Measurements from ENCODE around the gene SKAP2.

Gene SKAP2

DNA sequence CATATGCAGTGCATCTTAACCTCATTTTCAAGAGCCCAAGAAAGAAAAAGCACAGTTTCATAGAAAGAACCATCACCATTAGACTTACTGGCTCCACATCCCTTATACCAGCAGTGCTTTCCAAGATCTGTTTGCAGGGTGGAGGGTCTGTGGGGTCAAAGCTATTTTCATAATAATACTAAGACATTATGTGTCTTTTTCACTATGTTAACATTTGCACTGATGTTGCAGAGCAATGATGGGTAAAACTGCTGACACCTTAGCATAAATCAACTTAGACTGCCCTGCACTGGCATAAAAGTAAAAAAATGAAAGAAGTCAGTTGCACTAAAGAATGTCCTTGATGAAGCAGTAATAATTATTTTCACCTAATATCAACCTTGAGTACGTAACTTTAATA, 166.2 kb downstream of the SKAP2 start:
- no peak for DNase-seq (ENCODE audit: low read depth in 2 of 2, low spot score in 1 of 2)

DNA sequence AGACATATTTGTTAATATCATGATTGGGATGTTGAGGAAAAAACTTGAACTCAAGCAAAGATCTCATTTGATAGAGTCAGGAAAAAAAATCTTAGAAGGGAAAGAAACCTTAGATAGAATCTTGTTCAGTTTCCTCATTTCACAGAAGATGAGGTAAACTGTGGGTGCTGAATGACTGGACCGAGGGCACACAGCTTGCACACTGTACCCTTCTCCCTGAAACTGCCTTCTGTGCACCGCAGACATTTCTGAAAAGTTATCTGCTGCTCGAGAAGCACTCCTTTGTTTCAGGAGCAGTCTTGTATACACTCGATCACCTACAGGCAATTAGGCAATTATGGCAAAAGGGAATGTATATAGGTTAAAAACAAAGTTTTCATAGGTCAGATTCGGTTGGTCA, 167.4 kb downstream of the SKAP2 start:
- DNase-seq (ENCODE audit: low read depth in 2 of 2, low spot score in 1 of 2), result no peak

DNA sequence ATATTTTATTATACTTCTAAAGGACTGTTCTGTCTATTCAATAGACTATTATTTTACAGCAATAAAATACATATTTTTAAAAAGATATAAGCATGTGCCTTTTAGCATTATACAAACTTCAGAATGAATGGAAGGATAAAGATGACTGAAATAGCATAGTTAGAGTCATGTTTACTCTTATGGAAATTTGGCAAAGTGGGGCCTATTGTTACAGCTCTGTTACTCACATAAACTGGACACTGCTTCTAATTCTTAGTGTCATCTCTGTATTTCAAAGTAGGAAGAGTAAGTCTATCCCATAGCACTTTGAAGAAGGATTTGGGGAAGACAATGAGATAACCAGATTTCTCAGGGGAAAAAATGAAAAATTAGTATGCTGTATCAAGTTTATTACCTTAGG, 168.2 kb downstream of the SKAP2 start:
- no peak for DNase-seq (ENCODE audit: low read depth in 2 of 2, low spot score in 1 of 2)

DNA sequence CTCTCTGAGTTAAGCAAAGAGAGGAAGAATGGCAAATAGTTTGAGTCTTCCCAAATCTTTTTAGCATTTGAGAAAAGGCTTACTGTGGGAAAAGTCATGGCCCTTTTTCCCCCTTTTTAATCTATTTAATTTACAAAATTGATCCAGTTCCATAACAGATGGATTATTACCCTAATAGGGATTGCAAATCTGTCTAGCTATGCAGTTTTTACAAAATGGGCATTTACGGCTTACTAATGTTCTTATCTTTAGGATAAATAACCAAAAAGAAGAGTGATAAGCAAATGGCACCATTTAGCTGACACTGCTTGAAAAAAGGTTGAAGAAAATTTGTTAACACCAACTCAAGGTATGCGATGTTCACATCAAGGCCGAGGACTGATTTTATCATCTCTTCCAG, 169.7 kb downstream of the SKAP2 start:
- no peak for DNase-seq (ENCODE audit: low read depth in 2 of 2, low spot score in 1 of 2)

DNA sequence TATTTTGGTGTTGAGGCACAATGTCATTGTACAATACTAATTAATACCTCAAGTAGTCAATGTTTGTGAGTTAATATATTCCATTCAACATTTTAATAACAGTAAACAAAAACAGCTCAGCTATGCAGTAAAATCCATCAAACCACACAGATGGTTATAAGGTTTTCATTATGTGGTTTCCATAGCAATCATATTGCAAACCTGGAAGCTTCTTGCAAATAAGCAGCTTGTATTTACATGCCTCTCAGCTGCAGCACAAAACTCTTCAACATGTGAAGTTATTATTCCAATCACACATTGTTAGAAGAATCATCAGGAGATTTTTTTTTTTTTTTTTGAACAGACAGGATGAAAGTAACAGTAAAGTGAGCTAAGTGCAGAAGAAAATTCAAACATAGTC, 170.2 kb downstream of the SKAP2 start:
- DNase-seq (ENCODE audit: low read depth in 2 of 2, low spot score in 1 of 2), result no peak

DNA sequence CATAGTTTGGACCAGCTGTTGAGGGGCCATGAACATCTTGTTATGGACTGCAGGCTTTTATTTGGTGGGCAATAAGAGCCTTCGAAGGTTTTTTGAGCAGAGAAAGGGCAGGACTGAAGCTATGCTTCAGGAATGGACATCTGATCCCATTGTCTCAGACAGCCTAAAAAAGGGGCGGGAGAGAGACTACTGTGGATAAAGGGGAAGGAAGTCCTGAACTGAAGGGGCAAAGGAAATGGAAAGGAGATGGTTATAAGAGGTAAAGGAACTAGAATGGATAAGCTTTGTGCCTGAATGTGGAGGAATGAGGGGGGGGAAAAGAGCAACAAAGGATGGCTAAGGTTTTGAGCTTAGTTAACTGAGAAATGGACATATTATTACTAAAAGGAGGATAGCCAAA, 172.5 kb downstream of the SKAP2 start:
- DNase-seq (ENCODE audit: low read depth in 2 of 2, low spot score in 1 of 2), result no peak

DNA sequence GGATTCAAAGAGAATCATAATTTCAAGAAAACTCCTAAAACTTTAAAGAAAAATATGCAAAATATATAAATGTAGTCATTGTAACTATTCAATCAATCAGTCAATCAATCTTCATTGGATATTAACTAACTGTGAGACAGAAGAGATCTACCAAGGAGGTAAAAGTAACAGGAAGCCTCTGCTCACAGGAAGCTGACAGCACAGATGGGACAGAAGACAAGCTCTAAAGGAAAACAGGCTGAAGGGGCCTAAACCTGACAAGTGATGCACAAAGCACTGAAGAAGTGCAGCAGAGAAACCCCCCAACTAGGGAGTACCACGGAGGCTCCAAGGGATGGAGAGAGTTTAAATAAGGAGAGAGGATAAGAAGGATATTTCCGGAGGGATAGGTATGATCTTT, 173.0 kb downstream of the SKAP2 start:
- DNase-seq (ENCODE audit: low read depth in 2 of 2, low spot score in 1 of 2), result no peak

DNA sequence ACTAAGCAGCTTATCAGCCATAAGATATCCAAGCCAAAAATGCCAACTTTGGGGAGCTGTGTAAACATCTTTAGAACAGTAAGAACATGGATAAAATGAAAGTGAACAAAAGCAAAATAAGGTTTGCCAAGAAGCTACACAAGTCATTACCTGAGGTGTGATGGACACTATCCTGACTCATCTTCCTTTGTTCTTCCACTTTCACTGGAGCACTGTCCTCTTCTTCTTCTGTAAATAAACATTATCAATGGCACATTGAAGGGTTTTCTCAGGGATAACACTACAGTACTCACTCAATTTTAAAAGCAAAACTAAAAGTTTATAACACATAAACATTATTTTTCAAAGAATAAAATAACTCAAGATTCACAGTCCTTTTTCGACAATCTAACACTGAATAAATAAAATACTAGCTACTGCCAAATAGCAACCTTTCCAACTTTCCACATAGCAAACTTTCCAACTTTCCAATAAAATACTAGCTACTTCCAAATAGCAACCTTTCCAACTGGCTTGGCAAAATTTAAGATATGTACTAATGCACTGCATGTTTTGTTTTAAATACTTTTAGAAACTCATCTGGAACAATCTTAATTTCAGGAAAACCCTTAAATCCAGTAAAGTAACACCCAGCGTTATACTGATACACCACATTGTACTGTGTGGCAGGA, 174.1 kb downstream of the SKAP2 start:
- DNase-seq (ENCODE audit: low read depth in 2 of 2, low spot score in 1 of 2), result no peak

DNA sequence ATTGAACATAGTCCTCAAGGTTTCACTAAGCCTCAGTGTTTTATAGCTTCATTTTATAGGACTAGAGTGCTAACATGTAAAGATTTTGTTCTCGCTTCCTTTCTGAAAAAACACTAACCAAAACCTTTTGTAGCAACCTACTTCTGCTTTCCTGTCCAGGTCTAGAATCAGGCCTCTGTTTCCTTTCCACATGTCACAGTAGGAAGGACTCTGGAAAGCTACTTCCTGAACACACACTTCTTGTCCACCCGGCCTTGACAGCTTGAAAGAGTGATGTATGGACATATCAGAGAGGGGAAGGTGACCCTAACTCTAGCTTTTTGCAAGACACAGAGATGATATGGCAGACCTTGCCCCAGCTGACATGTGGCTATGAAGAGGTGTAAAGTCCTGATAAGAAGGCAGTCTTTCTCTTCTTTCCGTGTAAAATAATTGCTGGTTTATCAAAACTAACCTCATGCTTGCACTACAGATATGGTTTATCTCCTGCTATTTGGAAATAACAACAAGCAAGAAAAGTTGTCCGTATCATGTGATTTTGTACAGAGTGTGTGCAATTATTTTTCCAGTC, 175.4 kb downstream of the SKAP2 start:
- no peak for DNase-seq (ENCODE audit: low read depth in 2 of 2, low spot score in 1 of 2)

DNA sequence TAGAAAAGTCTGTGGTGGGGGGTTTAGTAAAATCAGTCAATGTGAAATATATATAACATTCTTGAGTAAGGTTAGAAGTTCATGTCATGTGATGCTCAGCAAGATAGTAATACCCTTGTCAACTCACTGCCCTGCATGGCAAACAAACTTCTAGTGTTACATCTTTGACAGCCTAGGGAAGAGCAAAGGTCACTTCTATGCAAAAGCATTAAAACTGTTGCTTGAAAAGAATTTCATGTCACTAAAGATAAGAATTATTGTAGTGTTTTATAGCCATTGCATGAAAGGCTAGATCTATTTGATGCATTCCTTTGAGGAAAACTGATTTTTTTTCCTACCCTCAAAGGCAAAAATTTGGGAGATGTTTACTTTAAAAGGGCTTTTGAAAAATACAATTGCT, 176.0 kb downstream of the SKAP2 start:
- DNase-seq (ENCODE audit: low read depth in 2 of 2, low spot score in 1 of 2), result no peak

DNA sequence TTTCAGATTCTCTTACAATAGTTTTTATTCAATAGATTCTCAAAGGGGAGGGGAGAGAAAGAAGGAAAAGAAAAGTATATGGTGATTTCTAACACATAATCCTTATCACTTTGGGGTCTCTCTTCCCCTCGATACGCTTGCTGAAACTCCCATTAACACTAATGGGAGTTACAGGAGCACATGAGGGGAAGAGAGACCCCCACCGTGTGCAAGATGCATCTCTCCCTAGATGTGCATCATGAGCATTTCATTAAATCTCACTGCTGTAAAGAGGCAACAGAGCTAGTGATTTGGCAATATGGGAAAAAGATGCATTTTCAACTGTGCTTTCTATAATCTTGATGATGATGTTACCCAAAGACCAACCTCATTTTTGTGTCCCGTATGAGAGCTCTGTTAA, 177.4 kb downstream of the SKAP2 start:
- no peak for DNase-seq (ENCODE audit: low read depth in 2 of 2, low spot score in 1 of 2)

DNA sequence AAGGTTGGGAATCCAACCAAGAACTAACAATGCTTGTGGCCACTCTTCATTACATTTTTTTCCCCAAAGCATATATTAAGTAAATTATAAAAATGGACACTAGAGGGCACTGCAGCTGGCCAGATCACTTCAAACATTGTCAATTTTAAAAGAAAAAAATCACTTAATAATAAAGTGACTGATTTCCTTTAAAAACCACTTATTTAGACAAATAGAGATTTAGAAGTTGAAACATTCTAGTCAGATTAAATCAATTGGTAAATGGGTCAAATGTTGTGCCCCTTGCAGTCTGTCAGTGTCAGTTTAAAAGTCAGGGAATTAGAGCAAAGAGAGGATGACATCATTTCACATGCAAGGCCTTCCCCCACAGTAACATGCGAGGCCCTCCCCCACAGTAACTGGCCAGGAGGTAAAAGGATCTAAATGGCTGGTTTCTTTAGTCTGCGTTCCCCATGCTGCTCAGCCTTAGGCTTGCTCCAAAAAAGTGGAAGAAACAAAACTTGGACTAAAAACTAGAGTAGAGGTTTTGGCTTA, 177.9 kb downstream of the SKAP2 start:
- no peak for DNase-seq (ENCODE audit: low read depth in 2 of 2, low spot score in 1 of 2)

DNA sequence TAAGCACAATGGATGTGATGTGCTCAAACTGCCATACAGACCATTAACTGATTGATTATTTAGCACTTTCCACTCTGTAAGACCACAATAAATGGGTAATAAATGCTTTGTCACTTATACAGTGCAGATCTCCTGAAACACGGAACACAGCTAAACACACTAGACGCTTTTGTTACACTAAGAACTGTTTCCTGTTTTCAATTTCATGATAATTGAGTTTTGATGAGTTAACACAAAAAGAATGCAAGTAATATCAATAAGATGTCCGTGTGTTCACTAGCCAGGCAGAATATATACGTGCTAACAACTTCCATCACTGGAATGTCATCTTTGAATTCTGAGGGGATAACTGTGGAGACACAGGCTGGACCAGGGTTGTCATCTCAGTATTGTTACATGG, 178.8 kb downstream of the SKAP2 start:
- no peak for DNase-seq (ENCODE audit: low read depth in 2 of 2, low spot score in 1 of 2)

DNA sequence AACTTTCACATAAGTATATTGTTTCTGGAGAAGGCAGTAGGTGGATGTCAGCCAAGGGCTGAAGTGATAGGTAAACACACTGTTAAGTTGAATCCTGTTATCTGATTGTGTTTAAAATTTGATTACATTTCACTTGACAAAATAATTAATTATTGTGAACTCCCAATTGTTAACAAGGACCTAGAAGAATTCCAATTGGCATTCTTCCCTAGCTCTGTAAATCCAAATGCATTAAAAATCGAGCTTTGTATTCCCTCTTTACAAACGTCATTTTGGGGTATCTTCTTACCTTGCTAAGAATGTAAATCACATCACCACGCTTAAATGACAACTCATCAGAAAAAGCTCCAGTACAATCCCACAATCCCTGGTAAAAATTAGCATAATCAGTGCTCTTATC, 179.9 kb downstream of the SKAP2 start:
- DNase-seq (ENCODE audit: low read depth in 2 of 2, low spot score in 1 of 2), result no peak

DNA sequence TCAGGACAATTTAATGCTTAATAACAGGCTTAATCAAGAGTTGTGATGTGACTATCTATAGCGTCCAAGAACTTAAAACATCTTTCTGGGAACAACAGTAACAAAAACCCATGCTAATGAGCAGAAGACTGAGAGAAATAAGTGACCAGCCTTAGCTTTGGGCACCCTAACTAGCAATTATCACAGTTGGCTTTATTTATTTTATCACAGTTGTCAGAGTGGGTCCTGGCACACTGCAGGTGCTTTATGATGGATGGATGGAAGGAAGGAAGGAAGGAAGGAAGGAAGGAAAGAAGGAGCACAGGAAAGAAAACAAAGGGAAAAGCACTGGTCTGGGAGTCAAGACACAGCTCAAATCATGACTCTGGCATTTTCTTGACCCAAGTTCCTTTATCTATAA, 181.1 kb downstream of the SKAP2 start:
- DNase-seq (ENCODE audit: low read depth in 2 of 2, low spot score in 1 of 2), result no peak

DNA sequence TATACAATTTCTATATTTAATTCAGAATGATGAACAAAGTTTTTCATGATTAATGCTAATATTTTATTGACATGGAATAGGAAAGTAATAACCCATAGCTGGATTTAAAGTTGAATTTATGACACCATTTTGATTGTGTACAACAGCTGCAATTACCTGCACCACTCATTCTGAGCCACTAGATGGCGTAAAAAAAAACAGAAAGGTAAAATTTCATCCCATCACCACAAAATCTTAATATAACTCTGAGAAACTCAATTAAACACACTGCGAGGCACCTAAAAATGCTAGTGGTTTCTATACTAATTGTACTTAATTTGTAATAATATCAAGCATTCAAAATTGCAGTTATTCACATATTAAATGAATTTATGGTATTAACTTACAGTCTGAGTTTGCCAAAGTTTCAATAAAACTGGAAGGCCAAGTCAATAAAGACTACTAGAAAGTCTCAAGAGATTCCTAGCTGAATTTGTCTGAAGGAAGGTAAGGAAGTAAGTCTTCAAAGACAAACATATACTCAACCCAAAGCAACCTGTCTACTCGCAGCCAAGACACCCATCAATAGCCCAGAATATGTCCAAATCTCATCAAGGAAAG, 182.5 kb downstream of the SKAP2 start:
- no peak for DNase-seq (ENCODE audit: low read depth in 2 of 2, low spot score in 1 of 2)

DNA sequence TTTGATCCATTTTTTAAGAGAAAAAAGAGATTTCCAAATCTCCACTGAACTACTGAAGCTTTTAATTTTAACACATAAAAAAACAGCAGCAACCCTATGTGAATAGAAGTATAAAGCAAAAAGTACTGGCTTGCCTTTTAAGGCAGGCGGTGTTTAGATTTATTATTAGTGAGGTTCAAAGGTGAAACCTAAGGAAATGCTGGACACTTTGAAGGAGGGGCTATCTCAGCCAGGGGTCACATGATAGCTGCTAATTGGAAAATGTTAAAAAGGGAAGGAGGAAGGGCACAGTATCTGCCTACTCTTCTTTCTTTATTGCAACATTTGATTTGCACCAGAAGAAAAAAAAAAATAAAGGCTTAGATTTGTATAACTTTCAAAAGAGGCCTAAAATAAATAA, 183.8 kb downstream of the SKAP2 start:
- no peak for DNase-seq (ENCODE audit: low read depth in 2 of 2, low spot score in 1 of 2)

DNA sequence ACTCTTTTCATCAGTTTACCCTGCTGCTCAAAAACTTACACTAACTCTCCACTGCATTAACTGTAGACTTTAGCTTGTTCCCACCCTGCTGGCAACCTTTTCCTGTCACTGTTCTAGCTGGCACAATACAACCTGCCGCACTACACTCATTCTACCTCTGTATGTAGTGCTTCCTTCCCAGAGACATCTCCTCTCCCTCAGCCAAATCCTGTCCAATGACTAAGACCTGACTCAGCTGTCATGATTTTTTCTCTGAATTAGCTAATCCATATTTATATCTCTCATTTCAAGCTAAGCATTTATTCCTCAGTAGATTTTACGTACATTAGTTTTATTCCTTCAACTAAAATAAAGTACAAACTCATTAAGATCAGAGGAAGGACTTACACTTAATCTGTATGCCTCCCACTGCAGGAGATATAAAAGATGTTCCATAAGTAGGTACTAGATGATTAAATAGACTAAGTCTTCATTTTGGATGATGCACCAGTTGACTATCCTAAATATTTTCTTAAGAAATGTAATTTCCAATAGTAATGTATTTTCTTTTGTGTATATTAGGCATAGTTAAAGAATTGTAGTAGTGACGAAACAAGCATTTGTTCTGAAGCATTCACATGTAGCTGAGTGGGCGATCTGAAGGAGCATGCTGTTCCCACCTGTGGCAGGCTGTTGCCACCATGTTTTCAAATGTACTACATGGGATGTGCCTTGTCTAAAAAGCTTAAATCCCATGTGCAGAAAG, 189.1 kb downstream of the SKAP2 start:
- no peak for DNase-seq (ENCODE audit: low read depth in 2 of 2, low spot score in 1 of 2)

DNA sequence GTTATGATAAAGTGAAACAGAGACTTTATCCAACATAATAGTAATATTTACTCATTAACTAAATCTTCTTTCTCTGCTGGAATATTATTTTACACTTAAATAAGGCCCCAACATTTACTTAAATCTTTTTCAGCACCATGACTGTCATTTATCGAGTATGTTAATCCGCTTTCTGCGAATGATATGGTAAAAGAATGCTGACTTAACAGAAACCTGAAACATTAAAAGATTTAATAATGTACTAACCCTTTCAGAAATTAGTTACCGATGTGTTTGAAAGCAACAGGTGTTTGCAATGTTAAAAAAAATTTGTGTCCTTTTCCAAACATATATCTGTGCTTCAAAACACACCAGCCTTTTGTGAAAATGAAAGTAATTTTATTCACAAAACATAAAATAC, 190.5 kb downstream of the SKAP2 start:
- DNase-seq (ENCODE audit: low read depth in 2 of 2, low spot score in 1 of 2), result no peak

DNA sequence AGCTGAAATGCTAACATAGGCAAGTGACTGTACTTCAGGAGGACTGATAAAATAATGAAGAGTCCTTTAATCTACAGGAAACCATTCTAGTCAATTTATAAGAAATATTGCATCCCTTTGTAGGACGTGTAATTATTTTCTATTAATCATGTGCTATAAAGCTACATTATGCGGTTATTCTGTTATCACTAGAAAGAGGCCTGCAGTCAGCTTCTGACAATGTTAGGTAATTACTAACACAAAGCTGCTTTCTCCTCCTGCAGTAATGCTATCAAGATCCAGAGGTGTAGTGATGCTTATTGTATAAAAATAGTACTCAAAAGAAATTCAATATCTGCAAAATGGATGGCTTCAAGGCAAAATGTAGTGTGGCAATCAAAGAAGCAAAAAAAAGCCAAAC, 191.1 kb downstream of the SKAP2 start:
- no peak for DNase-seq (ENCODE audit: low read depth in 2 of 2, low spot score in 1 of 2)

DNA sequence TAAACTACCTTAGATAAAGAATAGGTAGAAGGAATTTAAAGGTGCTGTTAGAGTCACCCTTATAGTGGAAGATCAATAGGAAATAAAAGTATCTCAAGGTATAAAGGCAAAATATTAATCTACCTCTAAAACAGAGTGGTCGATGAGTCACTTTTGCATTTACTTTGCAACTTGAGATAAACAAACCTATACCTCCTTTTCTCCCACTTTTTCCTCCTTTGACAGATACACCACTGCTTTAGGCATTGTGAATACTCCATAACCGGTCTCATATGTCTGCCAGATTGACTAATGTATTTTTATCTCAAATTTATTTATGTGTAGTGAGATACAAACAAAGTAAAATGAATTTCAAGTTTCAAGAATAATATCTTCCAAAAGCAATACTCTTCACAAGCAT, 193.5 kb downstream of the SKAP2 start:
- DNase-seq (ENCODE audit: low read depth in 2 of 2, low spot score in 1 of 2), result no peak

DNA sequence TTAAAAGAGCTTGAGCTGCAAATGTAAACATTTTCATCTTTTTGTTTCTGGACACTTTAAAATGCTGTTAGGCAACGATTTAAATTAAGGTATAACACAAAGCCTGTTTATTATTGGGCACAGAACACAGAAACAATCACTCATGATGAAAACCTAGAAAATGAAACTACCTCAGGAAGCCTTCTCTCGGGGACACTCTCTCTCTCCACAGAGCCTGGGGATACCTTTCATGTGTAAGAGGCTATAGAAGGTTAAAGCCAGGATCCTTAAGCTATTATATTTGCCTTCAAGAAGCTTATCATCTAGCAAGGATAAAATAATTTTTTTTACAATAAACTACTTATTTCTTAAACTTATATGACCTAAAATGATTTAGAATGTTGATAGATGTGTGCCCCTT, 194.1 kb downstream of the SKAP2 start:
- no peak for DNase-seq (ENCODE audit: low read depth in 2 of 2, low spot score in 1 of 2)

All from stimulated activated CD8-positive, alpha-beta memory T cell treated with anti-CD3 and anti-CD28 coated beads, Interleukin-4, amount 100 ng/mL, for 1 hour (primary cell).